AG04450 (cell line): ENCODE measurements around the gene OSTF1. TPM values are rescaled to one million over a fixed set of nuclear protein-coding genes. Genes with fewer than 3 reads are reported as not detected.

Experiments used
- CTCF ChIA-PET: fragments of 300-600, 350-600 bp; formaldehyde crosslinking; extraction: SDS; loops from one replicate; lab custom pipeline; 2022; ENCODE audit warnings: antibody characterized with exemption, inconsistent platforms; lab: Charles Lee
- POLR2A ChIA-PET: fragments of 350-600 bp; formaldehyde crosslinking; extraction: SDS; loops from one replicate; lab custom pipeline; 2021; ENCODE audit warnings: antibody characterized with exemption, inconsistent platforms; lab: Yijun Ruan, JAX
- DNase-seq: peaks from one replicate; pipeline ENCODE4 v3.0.0-alpha.2; 2011; ENCODE audit warnings: low read depth, low spot score
- H3K27ac ChIP-seq: one replicate; pipeline ENCODE4 v1.5.1; 2012; ENCODE audit warnings: low read depth, low read length, control low read depth
- H3K27me3 ChIP-seq: one replicate; pipeline ENCODE4 v1.6.0; 2012; ENCODE audit warnings: low read length; ENCODE audit not compliant: control insufficient read depth, insufficient read depth
- H3K4me3 ChIP-seq: 2 replicates; pipeline ENCODE4 v1.5.1; 2011; ENCODE audit warnings: mild to moderate bottlenecking, low read depth, low read length, control low read depth
- H3K9me3 ChIP-seq: 2 replicates; pipeline ENCODE4 v1.5.1; 2012; ENCODE audit warnings: low read length; ENCODE audit not compliant: control insufficient read depth, insufficient read depth
- CTCF ChIP-seq: IDR thresholded peaks from 2 replicates; pipeline ENCODE4 v1.5.1; 2011; ENCODE audit warnings: low read depth, low read length, control low read depth, inconsistent platforms
- polyA plus RNA-seq: library from polyadenylated mRNA; depleted of rRNA; stranded (reverse); fragments of >200 nt; gene quantifications from 2 replicates; pipeline ENCODE4 v1.2.3, GENCODE V29; 2011

Gene OSTF1
- polyA plus RNA-seq, 1 experiment, result 22.7 TPM

GRCh38 chr9:75161116-75161857, 73.0 kb downstream of the OSTF1 start:
- H3K4me3 ChIP-seq, result no peak overlapping the region
- H3K9me3 ChIP-seq, result no peaks in the 10 kb centered on the region
- DNase-seq, result no peak
- H3K27me3 ChIP-seq, result no peaks in the 10 kb centered on the region
- no peak for TF ChIP-seq CTCF
- H3K27ac ChIP-seq, result no peak overlapping the region
- ChIA-PET CTCF (interaction anchor here (0.6 to 1.8 kb wide), 3 partner anchors 10 to 209 kb away, joined by 4 to 6 read pairs (median 6); partner anchors contain the start of gene C9orf40), POLR2A (no interaction called here)

- no peak for TF ChIP-seq CTCF
- CTCF ChIA-PET, result interaction anchor here (1.1 kb wide), 1 partner anchor 22 kb away, joined by 3 read pairs; no protein-coding TSS in a partner anchor
- POLR2A ChIA-PET, result no interaction called here
- H3K4me3 ChIP-seq, result no peak overlapping the region
- H3K27me3 ChIP-seq, result no peaks in the 10 kb centered on the region
- no peak overlapping the region for H3K27ac ChIP-seq
- H3K9me3 ChIP-seq, result no peaks in the 10 kb centered on the region
- DNase-seq, result no peak
These were observed 75.5 kb downstream of the OSTF1 start for GRCh38 chr9:75163764-75164163.

- CTCF ChIA-PET, result interaction anchor here (1.2 to 2.8 kb wide), 2 partner anchors 21 to 24 kb away, joined by 3 to 15 read pairs; no protein-coding TSS in a partner anchor
- no peak for DNase-seq
These were observed 76.3 kb downstream of the OSTF1 start for GRCh38 chr9:75164573-75164972.

GRCh38 chr9:75167281-75167680, 79.0 kb downstream of the OSTF1 start:
- TF ChIP-seq CTCF, result no peak
- POLR2A ChIA-PET, result no interaction called here
- H3K9me3 ChIP-seq, result no peaks in the 10 kb centered on the region
- H3K27me3 ChIP-seq, result no peaks in the 10 kb centered on the region
- H3K4me3 ChIP-seq, result no peak overlapping the region
- H3K27ac ChIP-seq, result no peak overlapping the region
- CTCF ChIA-PET, result no interaction called here
- DNase-seq, result no peak

More at GRCh38 chr9:75164573-75164972, 76.3 kb downstream of the OSTF1 start:
- TF ChIP-seq CTCF, result no peak
- no peak overlapping the region for H3K27ac ChIP-seq
- H3K4me3 ChIP-seq, result no peak overlapping the region
- POLR2A ChIA-PET, result no interaction called here
- no peaks in the 10 kb centered on the region for H3K9me3 ChIP-seq
- H3K27me3 ChIP-seq, result no peaks in the 10 kb centered on the region
